ENCODE data around the gene GSTCD.
"Not testable (repeated sequence)": the region's sequence is repeated elsewhere in the genome, so short reads cannot be mapped to it uniquely, and the experiment has no call there.

Gene GSTCD, protein sequence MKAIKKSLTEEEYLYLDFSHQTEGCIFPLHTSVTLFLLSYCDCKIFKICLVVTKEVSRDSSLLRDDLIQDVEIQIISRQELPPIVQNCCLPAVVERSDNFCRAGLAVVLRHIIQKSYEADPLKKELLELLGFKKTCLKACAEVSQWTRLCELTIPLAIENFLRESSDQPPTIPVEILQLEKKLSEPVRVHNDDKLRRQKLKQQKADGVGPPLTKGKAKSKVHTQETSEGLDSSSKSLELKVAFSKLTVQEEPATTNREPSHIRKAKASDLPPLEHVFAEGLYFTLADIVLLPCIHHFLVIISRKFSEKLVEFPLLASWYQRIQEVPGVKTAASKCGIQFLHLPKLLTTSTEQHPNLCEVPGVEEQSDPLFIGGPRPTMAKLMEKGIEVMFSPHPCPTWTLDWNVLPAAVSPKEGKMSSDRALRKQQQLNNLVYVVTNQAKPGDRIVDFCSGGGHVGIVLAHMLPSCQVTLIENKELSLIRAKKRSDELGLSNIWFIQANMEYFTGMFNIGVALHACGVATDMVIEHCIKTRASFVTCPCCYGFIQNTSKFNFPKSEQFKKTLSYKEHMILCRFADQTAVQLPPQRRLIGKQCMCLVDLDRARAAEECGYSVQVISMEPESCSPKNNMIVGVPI

DNA sequence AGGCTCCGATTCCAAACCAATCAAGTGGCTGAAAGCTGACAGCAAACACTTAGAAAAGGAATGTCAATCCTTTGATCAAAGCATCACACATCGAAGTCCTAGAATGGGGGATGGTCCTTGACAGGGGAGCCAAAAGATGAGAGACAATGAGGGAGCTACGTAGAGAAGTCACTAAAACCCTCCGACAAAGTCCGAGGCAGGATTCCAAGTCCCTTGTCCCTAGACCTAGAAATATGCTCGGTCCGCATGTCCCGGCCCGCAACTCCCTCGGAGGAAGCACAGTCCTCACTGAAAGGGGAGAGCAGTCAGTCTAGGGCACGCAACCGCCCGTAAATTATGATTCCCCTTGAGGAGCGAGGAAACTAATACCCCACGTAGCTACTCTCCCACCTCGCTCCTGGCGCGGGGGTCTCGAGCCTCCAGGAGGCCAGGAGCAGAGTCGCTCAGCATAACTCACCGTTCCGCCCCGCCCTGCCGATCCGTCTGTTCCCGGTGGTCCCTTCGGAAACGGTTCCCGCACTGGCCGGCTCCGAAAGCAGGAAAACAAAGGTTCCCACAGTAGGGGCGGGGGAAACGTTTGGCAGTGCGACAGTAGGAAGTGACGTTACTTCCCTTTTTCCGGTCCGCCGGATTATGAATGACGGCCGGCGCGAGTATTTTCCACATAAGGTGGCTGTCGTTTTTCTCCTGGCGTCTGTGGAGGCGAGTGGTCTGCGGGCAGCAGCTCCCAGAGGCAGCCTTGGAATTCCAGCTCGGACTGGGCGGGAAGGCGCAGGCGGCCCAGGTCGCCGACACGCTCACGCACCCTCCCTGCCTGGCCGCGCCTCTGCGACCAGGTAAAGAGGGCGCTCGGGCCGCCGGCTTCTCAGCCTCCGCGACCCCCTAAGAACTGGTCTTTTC is at the start of gene GSTCD, which contains the start of gene INTS12:
TSS of gene GSTCD (plus strand) at position 604 of the 900 bp plus-strand sequence. CDS start 8,830 bp downstream, outside the sequence.
TSS of gene INTS12 (minus strand) at position 509 of the 900 bp plus-strand sequence. CDS start 8,684 bp downstream, outside the sequence.
- Mint-ChIP-seq H3K9me3 (no peaks in the 10 kb centered on the region), H3K4me3 (peak within 1 kb of the TSS; percentile 98), H3K27ac (peak within 1 kb of the TSS; percentile 89), H3K4me1 (peaks cover 39% of the 10 kb centered on the region), H3K36me3 (peaks cover 7% of the 10 kb centered on the region), H3K27me3 (no peaks in the 10 kb centered on the region)
- ATAC-seq, result peak; percentile 97

DNA sequence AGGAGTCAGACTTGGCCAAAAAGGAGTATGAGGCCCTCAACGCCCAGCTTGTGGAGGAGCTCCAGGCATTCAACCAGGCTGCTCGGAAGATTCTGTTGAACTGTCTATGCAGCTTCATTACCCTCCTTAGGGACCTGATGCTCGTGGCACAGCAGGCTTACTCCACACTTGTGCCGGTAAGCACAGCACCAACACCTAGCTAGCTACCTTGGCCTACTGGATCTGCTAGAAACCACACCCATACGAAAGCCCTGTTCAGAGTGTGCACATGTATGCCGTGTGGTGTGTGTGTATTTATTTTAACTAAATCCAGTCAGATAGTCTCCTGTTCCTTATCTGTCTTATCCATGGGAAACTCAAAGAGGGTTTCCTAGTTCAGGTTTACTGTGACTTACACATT is 49.4 kb upstream of the GSTCD start:
- no peak overlapping the region for H3K4me3 Mint-ChIP-seq
- ATAC-seq, result no peak
- peaks cover 3% of the 10 kb centered on the region for H3K27me3 Mint-ChIP-seq
- no peaks in the 10 kb centered on the region for H3K4me1 Mint-ChIP-seq
- no peak overlapping the region for H3K27ac Mint-ChIP-seq
- no peaks in the 10 kb centered on the region for H3K36me3 Mint-ChIP-seq
- no peaks in the 10 kb centered on the region for H3K9me3 Mint-ChIP-seq

DNA sequence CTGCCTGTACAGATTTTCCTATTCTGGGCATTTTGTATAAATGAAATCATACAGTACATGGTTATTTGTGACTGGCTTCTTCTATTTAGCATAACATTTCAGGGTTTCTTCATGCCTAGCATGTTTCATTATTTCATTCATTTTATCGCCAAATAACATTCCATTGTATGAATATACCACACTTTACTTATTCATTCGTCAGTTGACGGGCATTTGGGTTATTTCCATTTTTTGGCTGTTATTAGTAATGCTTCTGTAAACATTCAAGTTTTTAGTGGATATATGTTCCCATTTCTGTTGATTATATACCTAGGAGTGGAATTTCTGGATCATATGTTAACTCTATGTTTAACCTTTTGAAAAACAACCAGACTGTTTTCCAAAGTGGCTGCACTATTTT is 47.6 kb upstream of the GSTCD start:
- H3K27ac Mint-ChIP-seq, result no peak overlapping the region
- H3K36me3 Mint-ChIP-seq, result no peaks in the 10 kb centered on the region
- H3K4me1 Mint-ChIP-seq, result no peaks in the 10 kb centered on the region
- H3K9me3 Mint-ChIP-seq, result no peaks in the 10 kb centered on the region
- H3K27me3 Mint-ChIP-seq, result peaks cover 10% of the 10 kb centered on the region
- no peak for ATAC-seq
- H3K4me3 Mint-ChIP-seq, result no peak overlapping the region

DNA sequence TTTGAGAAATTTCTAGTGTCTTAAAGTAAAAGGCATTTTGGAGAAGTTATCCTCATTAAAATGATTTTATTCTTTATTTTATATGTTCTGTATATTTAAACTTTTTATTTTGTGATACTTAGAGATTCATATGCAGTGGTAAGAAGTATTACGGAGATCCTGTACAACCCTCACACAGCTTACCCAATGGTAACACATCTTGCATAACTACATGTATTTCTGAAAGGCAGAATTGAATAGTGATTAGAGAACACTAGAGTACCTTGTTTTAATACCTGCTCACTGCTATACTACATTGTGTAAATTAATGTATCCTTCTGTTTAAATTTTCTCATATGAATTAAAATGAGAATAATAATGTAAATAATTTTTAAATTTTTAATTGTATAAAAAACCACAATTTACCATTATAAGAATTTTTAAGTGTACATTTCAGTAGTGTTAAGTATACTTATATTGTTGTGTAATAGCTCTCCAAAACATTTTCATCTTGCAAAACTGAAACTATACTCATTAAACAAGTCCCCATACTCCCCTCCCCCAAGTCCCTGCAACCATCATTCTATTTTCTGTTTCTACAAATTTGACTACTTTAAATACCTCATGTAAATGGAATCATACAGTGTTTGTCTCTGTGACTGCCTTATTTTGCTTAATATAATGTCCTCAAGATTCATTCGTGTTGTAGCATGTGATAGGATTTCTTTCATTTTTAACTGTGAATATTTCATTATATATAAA is 45.5 kb upstream of the GSTCD start:
- Mint-ChIP-seq H3K27me3 (peaks cover 10% of the 10 kb centered on the region), H3K9me3 (no peaks in the 10 kb centered on the region), H3K4me3 (no peak overlapping the region), H3K36me3 (no peaks in the 10 kb centered on the region), H3K27ac (no peak overlapping the region), H3K4me1 (no peaks in the 10 kb centered on the region)
- ATAC-seq, result no peak

GRCh38 chr4:105666693-105667092 is 41.9 kb upstream of the GSTCD start:
- no peak overlapping the region for H3K27ac Mint-ChIP-seq
- peaks cover 10% of the 10 kb centered on the region for H3K27me3 Mint-ChIP-seq
- peak; percentile 39 for ATAC-seq
- no peaks in the 10 kb centered on the region for H3K9me3 Mint-ChIP-seq
- H3K36me3 Mint-ChIP-seq, result no peaks in the 10 kb centered on the region
- H3K4me1 Mint-ChIP-seq, result no peaks in the 10 kb centered on the region
- H3K4me3 Mint-ChIP-seq, result no peak overlapping the region

DNA sequence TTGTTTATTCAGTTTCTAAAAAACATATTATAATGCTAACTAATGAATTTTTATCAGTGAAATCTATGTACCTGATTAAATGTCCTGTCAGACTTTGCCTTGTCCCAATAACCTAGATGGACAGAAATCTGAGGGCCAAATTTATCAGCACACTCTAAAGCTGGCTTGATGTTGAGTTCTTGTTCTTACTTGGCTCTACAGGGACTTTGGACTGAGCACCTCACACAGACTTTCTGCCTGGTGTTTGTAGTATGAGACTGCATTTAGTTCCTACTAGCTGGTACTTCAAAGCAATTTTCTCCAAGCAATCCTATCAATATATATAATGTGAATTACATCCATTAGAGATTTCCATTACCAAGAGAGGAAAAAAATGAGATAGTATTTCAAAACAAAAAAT is 37.9 kb upstream of the GSTCD start:
- Mint-ChIP-seq H3K36me3 (no peaks in the 10 kb centered on the region), H3K4me1 (no peaks in the 10 kb centered on the region), H3K4me3 (no peak overlapping the region), H3K27ac (no peak overlapping the region), H3K9me3 (no peaks in the 10 kb centered on the region), H3K27me3 (no peaks in the 10 kb centered on the region)
- no peak for ATAC-seq

DNA sequence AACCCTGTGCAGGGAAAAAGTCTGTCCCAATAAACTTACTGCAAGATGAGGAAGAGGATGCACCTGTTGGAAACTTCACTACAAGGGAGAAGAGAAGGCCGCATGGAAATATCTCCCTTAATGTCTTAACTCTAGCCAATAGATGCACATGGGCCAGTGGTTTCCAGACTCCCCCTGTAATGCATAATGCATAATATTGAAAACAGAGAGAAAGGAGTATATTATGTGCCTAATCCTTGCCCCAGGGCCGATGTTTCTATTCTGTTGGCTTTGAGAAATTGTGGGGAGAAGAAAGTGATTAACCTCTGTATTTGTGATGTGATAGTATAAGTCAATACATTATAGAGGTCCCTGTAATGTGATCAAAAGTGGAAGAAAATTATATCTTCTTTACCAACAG is 37.3 kb upstream of the GSTCD start:
- no peaks in the 10 kb centered on the region for H3K27me3 Mint-ChIP-seq
- no peaks in the 10 kb centered on the region for H3K36me3 Mint-ChIP-seq
- no peak overlapping the region for H3K27ac Mint-ChIP-seq
- H3K4me1 Mint-ChIP-seq, result no peaks in the 10 kb centered on the region
- no peak for ATAC-seq
- H3K9me3 Mint-ChIP-seq, result no peaks in the 10 kb centered on the region
- no peak overlapping the region for H3K4me3 Mint-ChIP-seq

DNA sequence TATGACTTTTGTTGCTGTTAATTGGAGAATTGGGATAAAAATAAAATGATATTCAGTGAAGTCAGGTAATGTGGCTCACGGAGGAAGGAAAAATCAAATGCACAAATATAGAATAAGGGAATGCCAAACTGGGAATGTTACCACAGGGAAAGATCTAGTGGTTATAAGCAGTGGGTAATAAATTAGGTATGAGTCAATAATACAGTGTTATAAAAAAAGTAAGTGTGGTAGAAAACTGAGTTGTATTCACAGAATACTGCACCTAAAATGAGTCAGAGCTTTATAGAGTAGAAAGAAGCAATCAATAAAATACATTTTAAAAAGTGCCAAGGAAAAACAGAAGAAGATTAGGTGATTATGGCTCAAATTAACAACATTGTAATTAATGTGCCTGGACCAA is 34.6 kb upstream of the GSTCD start:
- no peak for ATAC-seq
- no peak overlapping the region for H3K4me3 Mint-ChIP-seq
- H3K4me1 Mint-ChIP-seq, result no peaks in the 10 kb centered on the region
- H3K36me3 Mint-ChIP-seq, result no peaks in the 10 kb centered on the region
- H3K9me3 Mint-ChIP-seq, result no peaks in the 10 kb centered on the region
- no peak overlapping the region for H3K27ac Mint-ChIP-seq
- H3K27me3 Mint-ChIP-seq, result no peaks in the 10 kb centered on the region

- H3K9me3 Mint-ChIP-seq, result no peaks in the 10 kb centered on the region
- no peaks in the 10 kb centered on the region for H3K4me1 Mint-ChIP-seq
- no peak overlapping the region for H3K27ac Mint-ChIP-seq
- H3K27me3 Mint-ChIP-seq, result no peaks in the 10 kb centered on the region
- H3K4me3 Mint-ChIP-seq, result no peak overlapping the region
- ATAC-seq, result no peak
- H3K36me3 Mint-ChIP-seq, result peaks cover 10% of the 10 kb centered on the region
These were observed 30.9 kb upstream of the GSTCD start for GRCh38 chr4:105677709-105678108.

DNA sequence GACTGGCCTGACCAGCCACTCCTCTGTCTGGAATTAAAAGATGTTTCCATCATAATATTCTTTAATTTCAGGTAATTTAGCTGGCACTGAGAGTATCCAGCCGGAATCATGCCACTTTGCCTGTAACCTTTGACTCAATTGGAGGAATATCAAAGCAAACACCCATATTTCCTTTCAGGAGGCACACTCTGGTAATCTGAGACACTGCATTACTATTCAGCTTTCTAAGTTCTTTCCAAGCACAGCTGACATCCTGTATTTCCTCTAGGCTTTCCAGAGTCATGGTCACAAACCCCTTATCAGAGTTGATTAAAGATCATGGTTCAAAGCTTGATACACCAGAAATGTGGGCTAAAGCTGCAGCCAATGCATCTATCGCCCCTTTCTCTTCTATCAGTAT is 29.4 kb upstream of the GSTCD start:
- Mint-ChIP-seq H3K27me3 (no peaks in the 10 kb centered on the region), H3K4me1 (no peaks in the 10 kb centered on the region), H3K9me3 (no peaks in the 10 kb centered on the region), H3K4me3 (no peak overlapping the region), H3K36me3 (peaks cover 18% of the 10 kb centered on the region), H3K27ac (no peak overlapping the region)
- ATAC-seq, result no peak

DNA sequence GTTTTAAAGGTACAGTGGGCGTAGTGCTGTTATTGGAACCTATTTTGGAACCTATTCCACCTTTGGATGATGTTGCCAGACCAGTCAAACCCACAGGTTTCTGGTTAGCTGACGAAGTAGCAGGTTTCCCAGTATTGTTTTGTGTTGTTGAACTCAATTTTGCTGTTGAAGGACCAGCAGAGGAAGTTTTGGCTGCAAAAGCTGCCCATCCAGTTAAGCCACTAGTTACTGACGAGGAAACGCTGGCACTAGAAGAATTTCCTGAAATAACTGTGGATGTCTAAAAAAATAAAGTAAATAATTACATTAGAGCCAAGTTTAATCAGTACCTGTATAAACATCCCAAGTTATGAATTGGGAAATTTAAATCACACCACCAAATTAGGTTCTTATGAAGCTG is 25.5 kb upstream of the GSTCD start:
- Mint-ChIP-seq H3K9me3 (no peaks in the 10 kb centered on the region), H3K27ac (no peak overlapping the region), H3K27me3 (no peaks in the 10 kb centered on the region), H3K4me1 (no peaks in the 10 kb centered on the region), H3K36me3 (peaks cover 24% of the 10 kb centered on the region), H3K4me3 (no peak overlapping the region)
- no peak for ATAC-seq

DNA sequence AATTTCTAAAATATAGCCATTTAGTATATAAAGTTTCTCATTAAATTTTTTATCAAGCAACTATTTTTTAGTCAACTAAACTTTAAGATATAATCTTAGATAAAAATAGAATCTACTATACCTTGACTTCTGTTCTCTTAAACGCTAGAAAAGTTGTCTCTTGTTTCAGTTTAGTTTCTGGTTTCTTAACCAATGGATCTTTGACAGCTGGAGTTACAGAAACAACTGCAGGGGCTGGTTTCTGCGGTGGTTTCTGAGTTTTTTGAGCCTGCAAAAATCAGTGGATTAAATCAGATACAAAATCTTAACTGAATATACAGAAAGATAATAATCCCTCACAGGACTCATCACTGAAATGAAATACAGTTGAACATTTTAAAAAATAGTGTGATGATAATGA is 22.0 kb upstream of the GSTCD start:
- Mint-ChIP-seq H3K36me3 (peaks cover 40% of the 10 kb centered on the region), H3K4me1 (no peaks in the 10 kb centered on the region), H3K9me3 (no peaks in the 10 kb centered on the region), H3K27me3 (no peaks in the 10 kb centered on the region), H3K27ac (no peak overlapping the region), H3K4me3 (no peak overlapping the region)
- ATAC-seq, result no peak

DNA sequence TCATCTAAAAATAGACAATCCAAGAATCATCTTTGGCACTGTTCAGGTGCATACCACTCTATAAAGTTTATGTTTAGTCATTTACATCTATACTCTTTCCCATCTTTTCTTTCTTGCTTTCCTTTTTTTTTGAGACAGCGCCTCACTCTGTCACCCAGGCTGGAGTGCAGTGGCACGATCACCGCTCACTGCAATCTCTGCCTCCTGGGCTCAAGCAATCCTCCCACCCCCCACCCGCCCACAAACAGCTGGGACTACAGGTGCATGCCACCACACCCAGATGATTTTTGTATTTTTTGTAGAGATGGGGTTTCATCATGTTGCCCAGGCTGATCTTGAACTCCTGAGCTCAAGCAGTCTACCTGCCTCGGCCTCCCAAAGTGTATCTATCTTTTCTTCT is 13.8 kb upstream of the GSTCD start:
- H3K36me3 Mint-ChIP-seq, result peaks cover 50% of the 10 kb centered on the region
- ATAC-seq, H3K4me3 Mint-ChIP-seq, H3K27me3 Mint-ChIP-seq, H3K9me3 Mint-ChIP-seq, H3K4me1 Mint-ChIP-seq, H3K27ac Mint-ChIP-seq: not testable (repeated sequence)

DNA sequence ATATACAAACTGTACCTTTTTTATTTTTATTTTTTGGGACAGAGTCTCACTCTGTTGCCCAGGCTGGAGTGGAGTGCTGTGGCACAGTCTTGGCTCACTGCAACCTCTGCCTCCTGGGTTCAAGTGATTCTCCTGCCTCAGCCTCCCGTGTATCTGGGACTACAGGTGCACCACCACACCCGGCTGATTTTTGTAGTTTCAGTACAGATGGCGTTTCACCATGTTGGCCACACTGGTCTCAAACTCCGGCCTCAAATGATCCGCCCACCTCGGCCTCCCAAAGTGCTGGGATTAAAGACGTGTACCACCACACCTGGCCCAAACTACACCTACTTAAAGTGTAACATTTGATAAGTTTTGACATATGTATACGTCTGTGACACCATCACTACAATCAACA is 12.8 kb upstream of the GSTCD start:
- not testable (repeated sequence) for ATAC-seq, H3K27me3 Mint-ChIP-seq, H3K4me3 Mint-ChIP-seq, H3K4me1 Mint-ChIP-seq, H3K9me3 Mint-ChIP-seq, H3K27ac Mint-ChIP-seq
- H3K36me3 Mint-ChIP-seq, result peaks cover 47% of the 10 kb centered on the region

DNA sequence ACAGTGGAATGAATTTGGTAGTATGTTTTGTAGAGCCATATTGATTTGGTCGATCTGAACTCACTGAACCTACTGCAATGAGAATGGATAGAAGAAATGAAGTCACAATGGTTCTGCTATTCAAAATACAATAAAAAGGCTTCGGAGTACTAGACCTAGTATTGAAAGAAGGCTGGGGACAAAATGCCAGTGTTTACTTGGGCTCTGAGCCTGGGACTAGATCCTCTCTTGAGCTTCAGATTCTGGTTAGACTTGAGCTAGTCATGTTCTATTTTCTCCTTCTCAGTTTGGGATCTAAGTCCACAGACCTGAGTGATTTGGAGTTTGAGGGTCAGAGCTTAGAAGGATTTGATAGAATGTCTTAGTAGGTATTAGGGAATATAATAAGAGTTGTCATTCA is 10.0 kb upstream of the GSTCD start:
- H3K4me3 Mint-ChIP-seq, result no peak overlapping the region
- no peak for ATAC-seq
- no peaks in the 10 kb centered on the region for H3K9me3 Mint-ChIP-seq
- no peaks in the 10 kb centered on the region for H3K27me3 Mint-ChIP-seq
- H3K4me1 Mint-ChIP-seq, result peaks cover 6% of the 10 kb centered on the region
- no peak overlapping the region for H3K27ac Mint-ChIP-seq
- H3K36me3 Mint-ChIP-seq, result peaks cover 30% of the 10 kb centered on the region
